B cell (primary cell): ENCODE measurements around the gene ITLN1. TPM values are rescaled to one million over a fixed set of nuclear protein-coding genes. Genes with fewer than 3 reads are reported as not detected.
A peak's percentile ranks its signal among the peaks of the same experiment; 100 is the strongest.

Source experiments
- ATAC-seq: fragments of 200-7000 bp; cut with Tn5 transposase; one replicate; pipeline ENCODE4 v1.10.0; 2021; ENCODE audit warnings: low read depth, mild to moderate bottlenecking, moderate number of reproducible peaks, moderate library complexity
- CTCF ChIA-PET: fragments of 350-600 bp; sonication (Branson Sonifier 250); formaldehyde crosslinking; loops from one replicate; lab custom pipeline; 2021; ENCODE audit warnings: antibody characterized with exemption, inconsistent platforms; lab: Charles Lee
- POLR2A ChIA-PET: fragments of 350-600 bp; sonication (Branson Sonifier 250); formaldehyde crosslinking; loops from one replicate; lab custom pipeline; 2021; ENCODE audit warnings: antibody characterized with exemption; lab: Charles Lee
- DNase-seq: peaks from one replicate; pipeline ENCODE4 v3.0.0; 2013
- H2AFZ ChIP-seq: 2 replicates; pipeline ENCODE4 v1.6.1; 2012; ENCODE audit warnings: mild to moderate bottlenecking, low read depth, low read length; ENCODE audit not compliant: insufficient read depth, poor library complexity, severe bottlenecking
- H3K27ac ChIP-seq, 2 donors: 1 replicate in 1 of 2; 2 replicates in 1 of 2; pipeline ENCODE4 v1.5.1; 2012 to 2013; ENCODE audit warnings: low read length in 2 of 2, mild to moderate bottlenecking in 2 of 2, moderate library complexity in 1 of 2
- H3K27me3 ChIP-seq, 4 experiments: fragments of 200-600 bp in 1 of 4; sonication (generic) in 1 of 4; replicated peaks in 1 of 4; 1 replicate in 2 of 4; 2 replicates in 2 of 4; pipeline versions ENCODE4 v1.6.1 to v1.7.0; 2013 to 2016; ENCODE audit warnings: low read length in 3 of 4, mild to moderate bottlenecking in 2 of 4, mixed read lengths in 1 of 4, moderate library complexity in 1 of 4; ENCODE audit not compliant: insufficient read depth in 4 of 4, control insufficient read depth in 3 of 4; ENCODE audit errors: control extremely low read depth in 1 of 4
- H3K36me3 ChIP-seq, 2 experiments: replicated peaks in 1 of 2; 1 replicate in 1 of 2; 2 replicates in 1 of 2; pipeline versions ENCODE4 v1.6.1 to v1.7.1; 2013; ENCODE audit warnings: low read length in 1 of 2; ENCODE audit not compliant: insufficient read depth in 2 of 2, control insufficient read depth in 1 of 2; ENCODE audit errors: control extremely low read depth in 1 of 2, extremely low read depth in 1 of 2
- H3K4me1 ChIP-seq, 2 donors: fragments of 200-600 bp in 1 of 2; sonication (generic) in 1 of 2; 1 replicate in 1 of 2; 2 replicates in 1 of 2; pipeline versions ENCODE4 v1.5.1 to v1.6.1; 2013 to 2017; ENCODE audit warnings: low read length in 2 of 2; ENCODE audit not compliant: control insufficient read depth in 2 of 2, insufficient read depth in 2 of 2
- H3K4me2 ChIP-seq: replicated peaks from 2 replicates; pipeline ENCODE3; 2012; ENCODE audit warnings: mild to moderate bottlenecking, low read depth, low read length; ENCODE audit not compliant: poor library complexity, severe bottlenecking
- H3K4me3 ChIP-seq, 5 experiments: fragments of 200-600 bp in 1 of 5; sonication (generic) in 1 of 5; 1 replicate in 3 of 5; 2 replicates in 2 of 5; pipeline versions ENCODE4 v1.5.1 to v1.7.0; 2011 to 2016; ENCODE audit warnings: low read length in 4 of 5, mild to moderate bottlenecking in 4 of 5, low read depth in 2 of 5, control low read depth in 1 of 5, moderate library complexity in 1 of 5; ENCODE audit not compliant: insufficient read depth in 1 of 5; ENCODE audit errors: control extremely low read depth in 1 of 5, extremely low read depth in 1 of 5
- H3K79me2 ChIP-seq: fragments of 200-600 bp; sonication (generic); one replicate; pipeline ENCODE4 v1.6.0; 2016; ENCODE audit warnings: low read length; ENCODE audit not compliant: control insufficient read depth, insufficient read depth
- H3K9ac ChIP-seq: fragments of 200-600 bp; sonication (generic); 2 replicates; pipeline ENCODE4 v1.6.1; 2017; ENCODE audit warnings: mild to moderate bottlenecking, low read length, moderate library complexity
- H3K9me3 ChIP-seq, 3 donors: one replicate each; pipeline versions ENCODE4 v1.6.1 to v1.7.1; 2013; ENCODE audit warnings: low read length in 2 of 3; ENCODE audit not compliant: control insufficient read depth in 2 of 3, insufficient read depth in 1 of 3; ENCODE audit errors: control extremely low read depth in 1 of 3
- H4K20me1 ChIP-seq: 2 replicates; pipeline ENCODE4 v1.6.0; 2012; ENCODE audit warnings: mild to moderate bottlenecking, low read length; ENCODE audit not compliant: insufficient read depth, control insufficient read depth, poor library complexity, severe bottlenecking
- H3K27ac Mint-ChIP-seq: one replicate; pipeline ENCODE4 v1.8.0; 2021; ENCODE audit warnings: mixed read lengths
- H3K27me3 Mint-ChIP-seq: one replicate; pipeline ENCODE4 v1.8.0; 2021; ENCODE audit warnings: mixed read lengths
- H3K4me1 Mint-ChIP-seq: one replicate; pipeline ENCODE4 v1.8.0; 2021; ENCODE audit warnings: mixed read lengths
- H3K4me3 Mint-ChIP-seq: one replicate; pipeline ENCODE4 v1.8.0; 2021; ENCODE audit warnings: mixed read lengths
- H3K9me3 Mint-ChIP-seq: one replicate; pipeline ENCODE4 v1.8.0; 2022; ENCODE audit warnings: mixed read lengths; ENCODE audit not compliant: insufficient read depth
- CTCF ChIP-seq: fragments of 200-600 bp; IDR thresholded peaks from one replicate; pipeline ENCODE4 v1.8.0; 2022; ENCODE audit warnings: antibody characterized with exemption, mild to moderate bottlenecking
- EZH2 ChIP-seq: IDR thresholded peaks from 2 replicates; pipeline ENCODE4 v1.6.1; 2012; ENCODE audit warnings: borderline replicate concordance, low read depth, mild to moderate bottlenecking, moderate library complexity, low read length; ENCODE audit not compliant: insufficient read depth, poor library complexity, severe bottlenecking
- WGBS: methylation state at CpG from one replicate; pipeline ENCODE4 v1.1.5; 2013; ENCODE audit warnings: missing lambda C conversion rate; ENCODE audit not compliant: insufficient coverage; 5-methylcytosine and 5-hydroxymethylcytosine counted together
- intact Hi-C: fragments of 100-400 bp; cut with micrococcal nuclease; formaldehyde crosslinking; loops from one replicate; pipeline ENCODE4 v1.10.0; 2022
- polyA plus RNA-seq: library from polyadenylated mRNA; depleted of rRNA; stranded (reverse); fragments of >200 nt; gene quantifications from 2 replicates; pipeline ENCODE4 v1.2.3, GENCODE V29; 2012
- total RNA-seq, 2 donors: library from RNA; stranded (reverse); fragments of 120-200 nt in 1 of 2; gene quantifications; 1 replicate in 1 of 2; 2 replicates in 1 of 2; pipeline versions ENCODE4 v1.2.3 to v1.2.4, GENCODE V29; 2013 to 2022

Gene ITLN1
- total and polyA plus RNA-seq, 2 donors (not counting 1 experiment from before 2014, with no cell fraction given) = not detected

GRCh38 chr1:160862203-160863060, 22.5 kb downstream of the ITLN1 start, which contains the start of gene CD244:
Gene CD244, minus strand, starts transcription at chr1:160862887. Its CDS starts 210 bp downstream, at chr1:160862677.
- no peak for TF ChIP-seq CTCF
- no peak for TF ChIP-seq EZH2

More at GRCh38 chr1:160862203-160863060, 22.5 kb downstream of the ITLN1 start, which contains the start of gene CD244:
- ChIA-PET POLR2A (interaction anchor here (0.6 kb wide), 1 partner anchor 263 kb away, joined by 5 read pairs; no protein-coding TSS in a partner anchor), CTCF (interaction anchor here (0.5 to 0.9 kb wide), 2 partner anchors 17 to 165 kb away, joined by 3 read pairs; no protein-coding TSS in a partner anchor)
- Histone ChIP-seq H3K4me1 (peaks cover 15 to 23% of the 10 kb centered on the region in 2 donors), H3K9ac (no peak within 1 kb of the TSS), H3K36me3 (no peaks in the 10 kb centered on the region), H2AFZ (peak within 1 kb of the TSS; percentile 64), H3K79me2 (no peaks in the 10 kb centered on the region), H3K4me2 (peak within 1 kb of the TSS; percentile 17), H3K27ac (no peak within 1 kb of the TSS), H4K20me1 (no peaks in the 10 kb centered on the region), H3K4me3 (no peak within 1 kb of the TSS), H3K9me3 (no peaks in the 10 kb centered on the region), H3K27me3 (no peaks in the 10 kb centered on the region)
- Mint-ChIP-seq H3K4me3 (peak within 1 kb of the TSS; percentile 39), H3K9me3 (no peaks in the 10 kb centered on the region), H3K27ac (no peak within 1 kb of the TSS), H3K27me3 (peaks cover 14% of the 10 kb centered on the region), H3K4me1 (peaks cover 21% of the 10 kb centered on the region)
- ATAC-seq (peak; percentile 10), DNase-seq (no peak)
- intact Hi-C loops = no loop called here
- WGBS = 18% methylated on average over 6 of the region's 12 CpGs
